HG02798 (cell line): Measurements from ENCODE around the gene RAB3IL1.
"Not testable (repeated sequence)": the region's sequence is repeated elsewhere in the genome, so short reads cannot be mapped to it uniquely, and the experiment has no call there.

ENCODE experiments used
- ATAC-seq: cut with Tn5 transposase; IDR thresholded peaks from one replicate; pipeline ENCODE4 v1.9.1; 2021; ENCODE audit warnings: mild to moderate bottlenecking; ENCODE audit not compliant: unreplicated experiment, poor library complexity

The RAB3IL1 gene, protein sequence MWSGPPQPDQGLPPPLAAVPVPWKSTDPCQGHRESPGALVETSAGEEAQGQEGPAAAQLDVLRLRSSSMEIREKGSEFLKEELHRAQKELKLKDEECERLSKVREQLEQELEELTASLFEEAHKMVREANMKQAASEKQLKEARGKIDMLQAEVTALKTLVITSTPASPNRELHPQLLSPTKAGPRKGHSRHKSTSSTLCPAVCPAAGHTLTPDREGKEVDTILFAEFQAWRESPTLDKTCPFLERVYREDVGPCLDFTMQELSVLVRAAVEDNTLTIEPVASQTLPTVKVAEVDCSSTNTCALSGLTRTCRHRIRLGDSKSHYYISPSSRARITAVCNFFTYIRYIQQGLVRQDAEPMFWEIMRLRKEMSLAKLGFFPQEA

GRCh38 chr11:61917334-61918109 is at the start of gene RAB3IL1:
TSS of gene RAB3IL1 (minus strand) at chr11:61917566. CDS start at chr11:61917367, 199 bp downstream.
- no peak for ATAC-seq

- ATAC-seq: no peak
These were observed 49.4 kb upstream of the RAB3IL1 start for GRCh38 chr11:61966734-61967115.

GRCh38 chr11:61964666-61965271 is 47.4 kb upstream of the RAB3IL1 start:
- not testable (repeated sequence) for ATAC-seq

DNA sequence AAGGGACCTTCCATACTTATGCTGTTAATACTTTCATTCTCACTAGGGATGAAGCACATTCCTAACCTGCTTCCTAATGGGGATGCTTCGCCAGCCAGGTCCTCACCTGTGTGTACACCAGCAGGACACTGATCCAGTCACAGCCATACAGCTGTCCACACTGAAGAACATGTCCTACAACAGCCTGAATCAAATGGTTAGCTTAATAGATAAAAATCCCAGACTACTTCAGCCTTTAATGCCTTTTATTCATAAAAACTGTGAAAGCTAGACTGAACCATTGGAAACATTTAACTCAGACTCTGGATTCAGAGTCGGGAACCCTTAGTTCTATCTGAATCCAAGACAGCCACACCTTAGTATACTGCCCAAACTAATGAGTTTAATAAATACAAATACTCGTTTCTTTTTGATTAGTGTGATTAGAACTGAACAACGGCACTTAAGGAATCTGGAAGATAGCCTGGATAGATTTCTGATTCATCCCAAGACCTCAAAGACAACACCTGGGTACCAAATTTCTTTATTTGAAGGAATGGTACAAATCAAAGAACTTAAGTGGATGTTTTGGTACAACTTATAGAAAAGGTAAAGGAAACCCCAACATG is 46.8 kb upstream of the RAB3IL1 start:
- no peak for ATAC-seq

DNA sequence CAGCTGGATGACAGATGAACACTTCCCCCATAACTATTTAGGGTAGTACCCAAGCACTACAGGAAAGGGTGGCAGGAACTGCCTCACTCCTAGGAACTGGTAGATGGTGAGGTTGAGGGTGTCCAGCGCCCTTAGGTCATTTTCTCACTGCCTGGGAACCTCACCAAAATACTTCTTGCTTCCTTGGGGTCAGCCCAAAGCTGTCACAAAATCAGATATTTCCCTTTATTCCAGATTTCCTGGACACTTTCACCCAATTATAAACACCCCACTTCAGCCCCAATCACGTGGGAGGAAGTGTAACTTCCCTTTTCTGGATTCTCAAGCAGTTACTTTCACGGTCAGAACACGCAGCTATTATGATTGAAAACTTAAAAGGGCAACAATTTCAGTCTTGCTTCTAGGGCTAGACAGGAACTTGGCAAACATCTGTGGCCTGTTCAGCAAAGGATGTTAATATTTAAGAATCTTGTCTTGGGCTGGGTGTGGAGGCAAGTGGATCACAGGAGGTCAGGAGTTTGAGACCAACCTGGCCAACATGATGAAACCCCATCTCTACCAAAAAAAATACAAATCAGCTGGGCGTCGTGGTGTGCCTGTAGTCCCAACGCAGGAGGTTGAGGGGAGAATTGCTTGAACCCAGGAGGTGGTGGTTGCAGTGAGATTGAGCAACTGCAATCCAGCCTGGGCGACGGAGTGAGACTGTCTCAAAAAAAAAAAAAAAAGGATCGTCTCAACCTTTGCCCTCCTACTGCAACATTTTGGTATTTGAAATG is 46.1 kb upstream of the RAB3IL1 start:
- ATAC-seq: no peak

DNA sequence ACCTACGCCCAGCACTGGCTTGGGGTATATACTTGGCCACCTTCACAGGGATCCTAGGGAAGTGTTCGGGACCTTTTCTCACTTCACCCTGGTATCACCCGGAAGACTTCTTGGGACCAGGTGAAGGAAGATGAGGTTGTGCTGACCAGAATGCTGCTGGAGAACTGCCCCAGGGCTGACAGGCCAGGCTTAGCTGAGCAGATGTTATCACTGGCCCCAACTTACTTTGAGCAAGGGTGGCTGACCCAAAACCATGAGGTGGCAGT is 45.6 kb upstream of the RAB3IL1 start:
- ATAC-seq: no peak

- ATAC-seq: no peak
These were observed 45.0 kb upstream of the RAB3IL1 start for GRCh38 chr11:61962213-61963015.

- ATAC-seq: no peak
These were observed 44.3 kb upstream of the RAB3IL1 start for GRCh38 chr11:61961570-61962212.

DNA sequence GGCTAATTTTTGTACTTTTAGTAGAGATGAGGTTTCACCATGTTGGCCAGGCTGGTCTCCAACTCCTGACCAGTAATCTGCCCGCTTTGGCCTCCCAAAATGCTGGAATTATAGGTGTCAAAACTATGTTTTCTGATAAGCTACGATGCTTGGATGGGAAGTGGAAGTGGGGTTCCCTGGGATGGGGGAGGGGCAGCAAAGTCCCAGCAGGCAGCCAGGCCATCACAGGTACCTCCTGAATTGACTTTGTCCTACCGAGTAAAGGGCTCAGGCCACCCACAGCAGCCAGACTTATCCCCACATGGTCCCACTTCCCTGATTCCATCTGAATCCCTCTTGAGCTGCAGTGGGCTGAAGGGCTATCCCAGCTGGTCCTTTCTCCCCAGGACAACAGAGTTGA is 43.2 kb upstream of the RAB3IL1 start:
- ATAC-seq: no peak

DNA sequence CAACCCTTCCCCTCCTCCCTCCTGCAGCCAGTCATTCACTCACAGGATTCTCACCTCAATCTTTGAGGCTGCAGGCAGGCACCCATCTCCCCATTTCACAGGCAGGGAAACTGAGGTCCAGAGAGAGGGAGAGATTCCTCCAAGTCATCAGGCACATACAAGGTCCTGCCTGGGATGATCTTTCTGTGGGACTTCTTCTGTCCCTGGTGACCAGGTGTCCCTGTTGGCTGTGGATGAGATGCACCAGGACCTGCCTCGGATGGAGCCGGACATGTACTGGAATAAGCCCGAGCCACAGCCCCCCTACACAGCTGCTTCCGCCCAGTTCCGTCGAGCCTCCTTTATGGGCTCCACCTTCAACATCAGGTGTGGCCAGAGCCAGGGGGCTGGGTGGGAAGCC is 42.3 kb upstream of the RAB3IL1 start:
- ATAC-seq: no peak

DNA sequence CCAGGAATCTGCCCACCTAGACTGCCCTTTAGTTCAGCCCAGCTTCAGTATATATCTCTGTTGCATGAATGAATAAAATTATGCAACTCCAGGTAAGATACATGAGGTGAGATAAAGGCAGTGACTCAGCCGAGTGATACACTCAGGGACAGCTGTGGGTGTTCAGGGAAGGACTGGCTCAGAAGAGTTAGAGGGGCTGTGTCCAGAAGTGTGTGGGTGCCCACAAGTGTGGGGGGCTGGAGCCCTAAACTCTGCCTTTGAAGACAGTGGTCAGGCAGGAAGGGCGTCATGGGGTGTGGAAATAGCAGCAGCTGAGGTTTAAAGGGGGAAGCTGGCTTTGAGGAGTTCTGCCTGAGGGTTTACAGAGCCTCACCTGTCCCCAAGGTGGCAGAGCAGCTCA is 41.7 kb upstream of the RAB3IL1 start:
- ATAC-seq: no peak

- no peak for ATAC-seq
These were observed 41.2 kb upstream of the RAB3IL1 start for GRCh38 chr11:61958590-61958989.

- no peak for ATAC-seq
These were observed 39.8 kb upstream of the RAB3IL1 start for GRCh38 chr11:61957021-61957770.

GRCh38 chr11:61956191-61957020 is 39.0 kb upstream of the RAB3IL1 start:
- ATAC-seq: no peak

GRCh38 chr11:61955422-61956135 is 38.2 kb upstream of the RAB3IL1 start:
- no peak for ATAC-seq

GRCh38 chr11:61954851-61955421 is 37.6 kb upstream of the RAB3IL1 start:
- ATAC-seq: no peak
